Testis (tissue), 2 donors: ENCODE results near the gene POGLUT2.

Experiments used
- POLR2A ChIP-seq: fragments of 450-650 bp; IDR thresholded peaks from one replicate; pipeline ENCODE4 v1.6.1; 2017; ENCODE audit warnings: antibody characterized with exemption, mild to moderate bottlenecking, moderate library complexity
- TF ChIP-seq, protein P1 (sequence below), 3 experiments: fragments of 450-650 bp in 2 of 3; fragments of 200-600 bp in 1 of 3; sonication (generic) in 1 of 3; IDR thresholded peaks; one replicate each; pipeline ENCODE4 v1.5.1; 2016 to 2019; ENCODE audit warnings: antibody characterized with exemption in 3 of 3, mild to moderate bottlenecking in 2 of 3, moderate library complexity in 1 of 3

DNA sequence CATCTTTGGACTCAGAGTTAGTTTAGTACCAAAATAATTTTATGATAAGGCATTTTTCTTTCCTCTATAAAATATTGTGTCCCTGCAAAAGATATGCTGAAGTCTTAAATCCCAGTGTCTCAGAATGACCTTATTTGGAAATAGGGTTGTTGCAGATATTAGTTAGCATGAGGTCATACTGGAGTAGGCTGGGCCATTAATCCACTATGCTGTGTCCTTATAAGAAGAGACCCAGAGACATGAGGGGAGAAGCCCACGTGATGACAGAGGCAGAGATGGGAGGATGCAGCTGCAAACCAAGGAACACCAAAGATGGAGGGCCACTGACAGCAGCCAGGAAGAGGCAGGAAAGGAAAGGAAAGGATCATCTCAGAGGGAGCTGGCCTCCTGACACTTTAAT lies 6.4 kb downstream of the POGLUT2 start:
- TF ChIP-seq, protein P1, sequence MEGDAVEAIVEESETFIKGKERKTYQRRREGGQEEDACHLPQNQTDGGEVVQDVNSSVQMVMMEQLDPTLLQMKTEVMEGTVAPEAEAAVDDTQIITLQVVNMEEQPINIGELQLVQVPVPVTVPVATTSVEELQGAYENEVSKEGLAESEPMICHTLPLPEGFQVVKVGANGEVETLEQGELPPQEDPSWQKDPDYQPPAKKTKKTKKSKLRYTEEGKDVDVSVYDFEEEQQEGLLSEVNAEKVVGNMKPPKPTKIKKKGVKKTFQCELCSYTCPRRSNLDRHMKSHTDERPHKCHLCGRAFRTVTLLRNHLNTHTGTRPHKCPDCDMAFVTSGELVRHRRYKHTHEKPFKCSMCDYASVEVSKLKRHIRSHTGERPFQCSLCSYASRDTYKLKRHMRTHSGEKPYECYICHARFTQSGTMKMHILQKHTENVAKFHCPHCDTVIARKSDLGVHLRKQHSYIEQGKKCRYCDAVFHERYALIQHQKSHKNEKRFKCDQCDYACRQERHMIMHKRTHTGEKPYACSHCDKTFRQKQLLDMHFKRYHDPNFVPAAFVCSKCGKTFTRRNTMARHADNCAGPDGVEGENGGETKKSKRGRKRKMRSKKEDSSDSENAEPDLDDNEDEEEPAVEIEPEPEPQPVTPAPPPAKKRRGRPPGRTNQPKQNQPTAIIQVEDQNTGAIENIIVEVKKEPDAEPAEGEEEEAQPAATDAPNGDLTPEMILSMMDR (IDR thresholded peaks at IDR 0.05), result no peak
- no peak for TF ChIP-seq POLR2A
